HepG2 (cell line): ENCODE results near the gene SQOR.

Experiments used
- ZZZ3 ChIP-seq: sonication (generic); formaldehyde crosslinking; IDR thresholded peaks from 2 replicates; pipeline ENCODE4 v1.4.0; 2020; ENCODE audit warnings: missing genetic modification reagents, mild to moderate bottlenecking, borderline replicate concordance
- TF ChIP-seq, protein P1 (sequence below): sonication (generic); formaldehyde crosslinking; IDR thresholded peaks from 2 replicates; pipeline ENCODE4 v1.5.0; 2020; ENCODE audit warnings: missing genetic modification reagents

DNA sequence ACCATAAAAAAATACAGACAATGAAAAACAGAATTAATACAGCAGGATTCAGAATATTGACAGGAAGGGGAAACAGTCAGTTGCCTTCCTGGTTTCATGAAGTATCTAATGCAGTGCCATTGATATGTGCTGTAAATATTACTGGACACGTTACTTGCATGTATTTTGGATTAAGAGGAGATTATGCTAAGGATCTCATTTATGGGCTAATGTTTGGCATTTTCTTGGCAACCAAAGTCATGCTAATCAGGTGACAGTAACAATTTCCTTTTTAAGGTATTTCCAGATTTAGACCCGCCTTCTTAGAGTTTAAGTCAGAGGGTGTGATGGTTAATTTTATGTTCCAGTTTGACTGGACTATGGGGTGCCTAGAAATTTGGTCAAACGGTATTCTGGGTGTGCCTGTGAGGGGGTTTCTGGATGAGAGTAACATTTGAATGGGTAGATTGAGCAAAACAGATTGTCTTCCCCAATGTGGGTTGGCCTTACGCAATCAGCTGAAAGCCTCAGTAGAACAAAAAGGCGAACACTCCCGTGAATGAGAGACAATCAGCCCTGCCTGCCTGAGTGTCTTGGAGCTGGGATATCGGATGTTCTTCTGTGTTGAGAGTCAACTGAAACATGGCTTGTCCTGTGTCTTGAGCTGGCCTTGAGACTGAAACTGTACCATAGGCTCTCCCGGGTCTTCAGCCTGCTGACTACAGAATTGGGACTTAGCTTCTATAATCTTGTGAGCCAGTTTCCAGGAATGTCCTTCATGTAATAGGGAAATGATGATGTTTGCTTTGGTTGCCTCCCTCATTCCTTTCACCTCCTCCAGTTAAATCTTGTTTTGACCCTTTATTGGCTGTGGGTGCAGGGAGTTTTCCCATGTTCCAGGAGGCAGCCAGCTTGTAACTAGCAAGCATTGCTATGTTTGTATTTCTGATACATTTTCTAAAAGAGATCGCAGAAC, 10.5 kb downstream of the SQOR start:
- TF ChIP-seq, protein P1, sequence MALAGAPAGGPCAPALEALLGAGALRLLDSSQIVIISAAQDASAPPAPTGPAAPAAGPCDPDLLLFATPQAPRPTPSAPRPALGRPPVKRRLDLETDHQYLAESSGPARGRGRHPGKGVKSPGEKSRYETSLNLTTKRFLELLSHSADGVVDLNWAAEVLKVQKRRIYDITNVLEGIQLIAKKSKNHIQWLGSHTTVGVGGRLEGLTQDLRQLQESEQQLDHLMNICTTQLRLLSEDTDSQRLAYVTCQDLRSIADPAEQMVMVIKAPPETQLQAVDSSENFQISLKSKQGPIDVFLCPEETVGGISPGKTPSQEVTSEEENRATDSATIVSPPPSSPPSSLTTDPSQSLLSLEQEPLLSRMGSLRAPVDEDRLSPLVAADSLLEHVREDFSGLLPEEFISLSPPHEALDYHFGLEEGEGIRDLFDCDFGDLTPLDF (CRISPR knock-in tag): no peak
- no peak for TF ChIP-seq ZZZ3 (CRISPR knock-in tag)
